Astrocyte (in vitro differentiated cells and primary cell): ENCODE measurements around the gene EXD3. TPM values are rescaled to one million over a fixed set of nuclear protein-coding genes. Genes with fewer than 3 reads are reported as not detected.

ENCODE experiments used
- DNase-seq: peaks from one replicate; pipeline ENCODE4 v3.0.0-alpha.2; 2010; ENCODE audit warnings: low read depth
- FAIRE-seq: peaks from 2 replicates; lab custom pipeline; 2011; peaks lifted over from hg19 to GRCh38; lab: Jason Lieb, UNC
- H2AFZ ChIP-seq: 2 replicates; pipeline ENCODE4 v1.6.0; 2012; ENCODE audit warnings: low read depth, low read length, inconsistent platforms
- H3K27ac ChIP-seq: 2 replicates; pipeline ENCODE4 v1.5.1; 2011; ENCODE audit warnings: low read depth, low read length, inconsistent platforms
- H3K27me3 ChIP-seq: 2 replicates; pipeline ENCODE4 v1.6.0; 2011; ENCODE audit warnings: low read length, inconsistent platforms; ENCODE audit not compliant: insufficient read depth
- H3K36me3 ChIP-seq: 2 replicates; pipeline ENCODE4 v1.5.1; 2011; ENCODE audit warnings: low read length, inconsistent platforms; ENCODE audit not compliant: insufficient read depth
- H3K4me1 ChIP-seq: 2 replicates; pipeline ENCODE4 v1.5.1; 2011; ENCODE audit warnings: low read length, inconsistent platforms; ENCODE audit not compliant: insufficient read depth
- H3K4me2 ChIP-seq: 2 replicates; pipeline ENCODE4 v1.6.0; 2012; ENCODE audit warnings: low read length, inconsistent platforms
- H3K4me3 ChIP-seq: 2 replicates; pipeline ENCODE4 v1.5.1; 2011; ENCODE audit warnings: low read depth, mild to moderate bottlenecking, low read length, inconsistent platforms; ENCODE audit not compliant: insufficient read depth
- H3K79me2 ChIP-seq: 2 replicates; pipeline ENCODE4 v1.6.0; 2012; ENCODE audit warnings: mild to moderate bottlenecking, low read length, inconsistent platforms; ENCODE audit not compliant: insufficient read depth
- H3K9ac ChIP-seq: 2 replicates; pipeline ENCODE4 v1.6.0; 2012; ENCODE audit warnings: mild to moderate bottlenecking, low read length, inconsistent platforms
- H3K9me3 ChIP-seq: 2 replicates; pipeline ENCODE4 v1.5.1; 2012; ENCODE audit warnings: low read depth, mild to moderate bottlenecking, low read length, inconsistent platforms; ENCODE audit not compliant: insufficient read depth
- H4K20me1 ChIP-seq: 2 replicates; pipeline ENCODE4 v1.6.0; 2012; ENCODE audit warnings: low read length, inconsistent platforms; ENCODE audit not compliant: insufficient read depth
- H3K27ac Mint-ChIP-seq: one replicate; pipeline ENCODE4 v1.8.0; 2021; ENCODE audit warnings: mild to moderate bottlenecking, mixed read lengths; ENCODE audit not compliant: unreplicated experiment
- H3K27me3 Mint-ChIP-seq: one replicate; pipeline ENCODE4 v1.8.0; 2021; ENCODE audit warnings: low read depth, mixed read lengths; ENCODE audit not compliant: unreplicated experiment
- H3K36me3 Mint-ChIP-seq: one replicate; pipeline ENCODE4 v1.8.0; 2021; ENCODE audit warnings: low read depth, mixed read lengths; ENCODE audit not compliant: unreplicated experiment
- H3K4me1 Mint-ChIP-seq: one replicate; pipeline ENCODE4 v1.8.0; 2021; ENCODE audit warnings: low read depth, mixed read lengths; ENCODE audit not compliant: unreplicated experiment
- H3K4me3 Mint-ChIP-seq: one replicate; pipeline ENCODE4 v1.8.0; 2021; ENCODE audit warnings: mild to moderate bottlenecking, moderate library complexity, mixed read lengths; ENCODE audit not compliant: unreplicated experiment
- H3K9me3 Mint-ChIP-seq: one replicate; pipeline ENCODE4 v1.8.0; 2021; ENCODE audit warnings: mild to moderate bottlenecking, mixed read lengths; ENCODE audit not compliant: unreplicated experiment
- CTCF ChIP-seq: IDR thresholded peaks from 2 replicates; pipeline ENCODE4 v1.5.1; 2011; ENCODE audit warnings: low read depth, mild to moderate bottlenecking, inconsistent platforms, low read length, moderate library complexity; ENCODE audit not compliant: insufficient read depth
- EZH2 ChIP-seq: IDR thresholded peaks from 2 replicates; pipeline ENCODE4 v1.6.1; 2012; ENCODE audit warnings: mild to moderate bottlenecking, low read length, inconsistent platforms; ENCODE audit not compliant: insufficient read depth
- total RNA-seq: library from RNA; stranded (reverse); gene quantifications from 2 replicates; pipeline ENCODE4 v1.2.1, GENCODE V29; 2021

The EXD3 gene
- total RNA-seq, 1 donor from 2014 or later = 8.5 TPM

GRCh38 chr9:137433916-137434431, 11.0 kb upstream of the EXD3 start:
- no peak for DNase-seq
- H3K9ac ChIP-seq = no peak overlapping the region
- H3K4me1 Mint-ChIP-seq = no peaks in the 10 kb centered on the region
- no peaks in the 10 kb centered on the region for H3K36me3 Mint-ChIP-seq
- H3K4me2 ChIP-seq = no peak overlapping the region
- H3K79me2 ChIP-seq = no peaks in the 10 kb centered on the region
- no peak overlapping the region for H3K4me3 Mint-ChIP-seq
- no peaks in the 10 kb centered on the region for H3K9me3 Mint-ChIP-seq
- H3K9me3 ChIP-seq = no peaks in the 10 kb centered on the region
- no peaks in the 10 kb centered on the region for H4K20me1 ChIP-seq
- peaks cover 7% of the 10 kb centered on the region for H3K4me1 ChIP-seq
- H3K27me3 Mint-ChIP-seq = peaks cover 5% of the 10 kb centered on the region
- TF ChIP-seq EZH2 = no peak
- H3K4me3 ChIP-seq = no peak overlapping the region
- FAIRE-seq = no peak
- no peak overlapping the region for H2AFZ ChIP-seq
- H3K27ac Mint-ChIP-seq = no peak overlapping the region
- H3K27me3 ChIP-seq = no peaks in the 10 kb centered on the region
- no peaks in the 10 kb centered on the region for H3K36me3 ChIP-seq
- H3K27ac ChIP-seq = no peak overlapping the region

- no peak overlapping the region for H3K4me3 ChIP-seq
- Mint-ChIP-seq H3K27ac (no peak overlapping the region), H3K27me3 (peaks cover 5% of the 10 kb centered on the region), H3K9me3 (no peaks in the 10 kb centered on the region), H3K4me1 (no peaks in the 10 kb centered on the region), H3K36me3 (no peaks in the 10 kb centered on the region), H3K4me3 (no peak overlapping the region)
- no peaks in the 10 kb centered on the region for H3K79me2 ChIP-seq
- H3K9me3 ChIP-seq = no peaks in the 10 kb centered on the region
- no peak overlapping the region for H3K27ac ChIP-seq
- H4K20me1 ChIP-seq = no peaks in the 10 kb centered on the region
- H3K4me1 ChIP-seq = peaks cover 7% of the 10 kb centered on the region
- H3K36me3 ChIP-seq = no peaks in the 10 kb centered on the region
- DNase-seq = no peak
- H3K27me3 ChIP-seq = no peaks in the 10 kb centered on the region
- TF ChIP-seq EZH2 = no peak
- H3K4me2 ChIP-seq = no peak overlapping the region
- no peak overlapping the region for H3K9ac ChIP-seq
- no peak for FAIRE-seq
- H2AFZ ChIP-seq = no peak overlapping the region
These were observed 10.5 kb upstream of the EXD3 start for GRCh38 chr9:137433349-137433915.

- no peak overlapping the region for H3K27ac Mint-ChIP-seq
- H3K4me3 ChIP-seq = no peak overlapping the region
- peaks cover 7% of the 10 kb centered on the region for H3K4me1 ChIP-seq
- H3K9ac ChIP-seq = no peak overlapping the region
- H3K36me3 Mint-ChIP-seq = no peaks in the 10 kb centered on the region
- H3K9me3 ChIP-seq = no peaks in the 10 kb centered on the region
- no peak overlapping the region for H3K27ac ChIP-seq
- no peaks in the 10 kb centered on the region for H3K9me3 Mint-ChIP-seq
- H3K27me3 Mint-ChIP-seq = peaks cover 5% of the 10 kb centered on the region
- no peaks in the 10 kb centered on the region for H3K4me1 Mint-ChIP-seq
- no peaks in the 10 kb centered on the region for H3K79me2 ChIP-seq
- TF ChIP-seq CTCF = no peak
- TF ChIP-seq EZH2 = no peak
- H2AFZ ChIP-seq = no peak overlapping the region
- DNase-seq (no peak), FAIRE-seq (no peak)
- H3K4me3 Mint-ChIP-seq = no peak overlapping the region
- H3K36me3 ChIP-seq = no peaks in the 10 kb centered on the region
- no peak overlapping the region for H3K4me2 ChIP-seq
- no peaks in the 10 kb centered on the region for H4K20me1 ChIP-seq
- H3K27me3 ChIP-seq = no peaks in the 10 kb centered on the region
These were observed 9.9 kb upstream of the EXD3 start for GRCh38 chr9:137432687-137433348.
